HepG2 (cell line): Measurements from ENCODE around the gene SAMD13. TPM values are rescaled to one million over a fixed set of nuclear protein-coding genes. Genes with fewer than 3 reads are reported as not detected.
A peak's percentile ranks its signal among the peaks of the same experiment; 100 is the strongest.

Experiments used
- ATAD3A ChIP-seq: sonication (generic); formaldehyde crosslinking; IDR thresholded peaks from 2 replicates; pipeline ENCODE4 v1.4.0; 2020; ENCODE audit warnings: missing genetic modification reagents
- DNMT3B ChIP-seq: conservative IDR thresholded peaks from 2 replicates; pipeline ENCODE4 v1.6.1; 2016; ENCODE audit warnings: missing biosample characterization, control low read depth
- EED ChIP-seq: sonication (generic); formaldehyde crosslinking; IDR thresholded peaks from 2 replicates; pipeline ENCODE4 v1.5.0; 2020; ENCODE audit warnings: mild to moderate bottlenecking, missing genetic modification reagents
- HIVEP1 ChIP-seq: sonication (generic); formaldehyde crosslinking; IDR thresholded peaks from 2 replicates; pipeline ENCODE4 v1.4.0; 2020; ENCODE audit warnings: mild to moderate bottlenecking, missing genetic modification reagents
- HNRNPLL ChIP-seq: fragments of 200-400 bp; formaldehyde crosslinking; IDR thresholded peaks from 2 replicates; pipeline ENCODE4 v1.6.1; 2017; ENCODE audit warnings: mild to moderate bottlenecking, low read depth, low read length; ENCODE audit not compliant: poor library complexity, severe bottlenecking
- KDM5B ChIP-seq: sonication (generic); formaldehyde crosslinking; IDR thresholded peaks from 2 replicates; pipeline ENCODE4 v1.4.0; 2020; ENCODE audit warnings: missing genetic modification reagents, mild to moderate bottlenecking, borderline replicate concordance
- KLF13 ChIP-seq: sonication (generic); formaldehyde crosslinking; IDR thresholded peaks from 2 replicates; pipeline ENCODE4 v1.4.0; 2020; ENCODE audit warnings: mild to moderate bottlenecking, missing genetic modification reagents
- MXD1 ChIP-seq: sonication (generic); formaldehyde crosslinking; IDR thresholded peaks from 2 replicates; pipeline ENCODE4 v1.4.0; 2020; ENCODE audit warnings: mild to moderate bottlenecking, missing genetic modification reagents
- MXD3 ChIP-seq: IDR thresholded peaks from 2 replicates; pipeline ENCODE4 v1.6.1; 2016; ENCODE audit warnings: mild to moderate bottlenecking, missing biosample characterization, missing genetic modification reagents
- MYC ChIP-seq: sonication (generic); formaldehyde crosslinking; IDR thresholded peaks from 2 replicates; pipeline ENCODE4 v1.9.0; 2021; ENCODE audit warnings: missing genetic modification reagents, borderline replicate concordance
- MYPOP ChIP-seq: sonication (generic); formaldehyde crosslinking; IDR thresholded peaks from 2 replicates; pipeline ENCODE4 v1.8.1; 2023; ENCODE audit warnings: mild to moderate bottlenecking, moderate library complexity, missing genetic modification reagents
- NR1H2 ChIP-seq: sonication (generic); formaldehyde crosslinking; IDR thresholded peaks from 2 replicates; pipeline ENCODE4 v1.8.1; 2022; ENCODE audit warnings: low read depth, missing genetic modification reagents, borderline replicate concordance
- NR2C2 ChIP-seq: sonication (generic); formaldehyde crosslinking; IDR thresholded peaks from 2 replicates; pipeline ENCODE4 v1.4.0; 2020; ENCODE audit warnings: missing genetic modification reagents, mild to moderate bottlenecking, moderate library complexity, borderline replicate concordance
- SIN3A ChIP-seq: IDR thresholded peaks from 2 replicates; pipeline ENCODE4 v1.6.1; 2011; ENCODE audit warnings: low read depth, mild to moderate bottlenecking, control low read depth, low read length, borderline replicate concordance
- SMAD9 ChIP-seq: sonication (generic); formaldehyde crosslinking; IDR thresholded peaks from 2 replicates; pipeline ENCODE4 v1.5.1; 2020; ENCODE audit warnings: mild to moderate bottlenecking, missing genetic modification reagents
- SRSF1 ChIP-seq: fragments of 200-400 bp; formaldehyde crosslinking; optimal IDR thresholded peaks from 2 replicates; pipeline ENCODE3; 2017; ENCODE audit warnings: mild to moderate bottlenecking, low read depth, low read length, moderate library complexity
- TGIF2 ChIP-seq: IDR thresholded peaks from 2 replicates; pipeline ENCODE4 v1.6.1; 2016; ENCODE audit warnings: control low read depth, missing compliant biosample characterization
- THAP11 ChIP-seq: IDR thresholded peaks from 2 replicates; pipeline ENCODE4 v1.6.1; 2016; ENCODE audit warnings: missing biosample characterization, missing genetic modification reagents
- ZFP91 ChIP-seq: sonication (generic); formaldehyde crosslinking; IDR thresholded peaks from 2 replicates; pipeline ENCODE4 v1.9.0; 2022; ENCODE audit warnings: missing genetic modification reagents, mild to moderate bottlenecking, borderline replicate concordance
- ZNF329 ChIP-seq: sonication (generic); formaldehyde crosslinking; IDR thresholded peaks from 2 replicates; pipeline ENCODE4 v1.9.0; 2021; ENCODE audit warnings: low read depth, mild to moderate bottlenecking, missing genetic modification reagents
- ZNF382 ChIP-seq: sonication (generic); formaldehyde crosslinking; IDR thresholded peaks from 2 replicates; pipeline ENCODE4 v1.5.0; 2020; ENCODE audit warnings: missing genetic modification reagents, mild to moderate bottlenecking, borderline replicate concordance
- ZNF430 ChIP-seq: sonication (generic); formaldehyde crosslinking; IDR thresholded peaks from 2 replicates; pipeline ENCODE4 v1.9.0; 2021; ENCODE audit warnings: mild to moderate bottlenecking, missing genetic modification reagents
- ZNF547 ChIP-seq: sonication (generic); formaldehyde crosslinking; IDR thresholded peaks from 2 replicates; pipeline ENCODE4 v1.5.1; 2020; ENCODE audit warnings: mild to moderate bottlenecking, missing genetic modification reagents
- ZNF605 ChIP-seq: sonication (generic); formaldehyde crosslinking; IDR thresholded peaks from 2 replicates; pipeline ENCODE4 v1.8.0; 2022; ENCODE audit warnings: mild to moderate bottlenecking, missing genetic modification reagents
- ZNF777 ChIP-seq: sonication (generic); formaldehyde crosslinking; IDR thresholded peaks from 2 replicates; pipeline ENCODE4 v1.4.0; 2020; ENCODE audit warnings: missing genetic modification reagents
- polyA plus RNA-seq, 8 experiments: library from polyadenylated mRNA; depleted of rRNA in 3 of 8; stranded (reverse) in 7 of 8; unstranded in 1 of 8; fragments of >200 nt; fragmentation: Illumina TruSeq in 4 of 8; extraction: Trizol in 4 of 8; gene quantifications; 2 replicates each; pipeline versions ENCODE4 v1.2.1 to v1.2.3, GENCODE V29; 2011 to 2016; ENCODE audit warnings: low read depth in 4 of 8, missing spikeins in 1 of 8, mixed read lengths in 1 of 8; ENCODE audit not compliant: insufficient read depth in 1 of 8
- total RNA-seq, 5 experiments: library from RNA; depleted of rRNA; stranded (reverse); fragments of >200 nt; fragmentation: Illumina TruSeq; extraction: Trizol; gene quantifications; 2 replicates each; pipeline ENCODE4 v1.2.3, GENCODE V29; 2016; ENCODE audit warnings: low read depth in 1 of 5

SAMD13 gene
- total and polyA plus RNA-seq, 2 of the 13 experiments (the other 11 are each of a cell fraction or from before 2014, with no cell fraction given), result 0.09 to 0.18 TPM

- TF ChIP-seq TGIF2, result peak; percentile 43; the same call in 1 of the 2 replicates
- TF ChIP-seq HIVEP1 (CRISPR knock-in tag), result peak; percentile 33; the same call in 1 of the 2 replicates
- no peak; the same call in 1 of the 2 replicates for TF ChIP-seq MYC (CRISPR knock-in tag)
- TF ChIP-seq ZNF777 (CRISPR knock-in tag), result peak; percentile 81
- no peak for TF ChIP-seq SMAD9 (CRISPR knock-in tag)
- 0 out of 2 replicates have a peak, but pooled peaks have one; percentile 19 for TF ChIP-seq MXD3
- 0 out of 2 replicates have a peak, but pooled peaks have one; percentile 24 for TF ChIP-seq MXD1 (CRISPR knock-in tag)
- 0 out of 2 replicates have a peak, but pooled peaks have one; percentile 18 for TF ChIP-seq ZNF605 (CRISPR knock-in tag)
- TF ChIP-seq EED (CRISPR knock-in tag), result no peak
- TF ChIP-seq ZNF547 (CRISPR knock-in tag), result no peak
- peak; percentile 73 for TF ChIP-seq MYPOP (CRISPR knock-in tag)
- no peak for TF ChIP-seq NR1H2 (CRISPR knock-in tag)
- 0 out of 2 replicates have a peak, but pooled peaks have one; percentile 31 for TF ChIP-seq DNMT3B (CRISPR knock-in tag)
- no peak for TF ChIP-seq SIN3A
- no peak for TF ChIP-seq HNRNPLL
- TF ChIP-seq NR2C2 (CRISPR knock-in tag), result 0 out of 2 replicates have a peak, but pooled peaks have one; percentile 8
- peak; percentile 51 for TF ChIP-seq SRSF1
- TF ChIP-seq ZNF382 (CRISPR knock-in tag), result no peak
- TF ChIP-seq ZFP91 (CRISPR knock-in tag), result peak; percentile 32; the same call in 1 of the 2 replicates
- TF ChIP-seq KLF13 (CRISPR knock-in tag), result no peak
- no peak for TF ChIP-seq ATAD3A
- TF ChIP-seq ZNF329, result no peak
- peak; percentile 53; the same call in 1 of the 2 replicates for TF ChIP-seq KDM5B (CRISPR knock-in tag)
- peak; percentile 78; the same call in 1 of the 2 replicates for TF ChIP-seq THAP11 (CRISPR knock-in tag)
- TF ChIP-seq ZNF430, result no peak
Measured at GRCh38 chr1:84298684-84299535, 2.6 kb upstream of the SAMD13 start (continued).
